KMS-11 (cell line): ENCODE results near the gene MBNL1.

ENCODE experiments used
- H2AFZ ChIP-seq: fragments of 200-600 bp; sonication (generic); 2 replicates; pipeline ENCODE4 v1.6.1; 2016; ENCODE audit warnings: antibody characterized with exemption, mixed run types, low read depth
- H3K27ac ChIP-seq: fragments of 200-600 bp; sonication (generic); 2 replicates; pipeline ENCODE4 v1.6.1; 2016; ENCODE audit warnings: mild to moderate bottlenecking, mixed run types
- H3K27me3 ChIP-seq: fragments of 200-600 bp; sonication (generic); 2 replicates; pipeline ENCODE4 v1.6.1; 2017; ENCODE audit warnings: mild to moderate bottlenecking, low read depth, mixed run types, moderate library complexity; ENCODE audit not compliant: insufficient read depth
- H3K36me3 ChIP-seq: fragments of 200-600 bp; sonication (generic); 2 replicates; pipeline ENCODE4 v1.6.1; 2017; ENCODE audit warnings: mild to moderate bottlenecking, mixed run types; ENCODE audit not compliant: insufficient read depth
- H3K4me1 ChIP-seq: fragments of 200-600 bp; sonication (generic); 2 replicates; pipeline ENCODE4 v1.6.1; 2016; ENCODE audit warnings: mild to moderate bottlenecking, low read depth, mixed run types; ENCODE audit not compliant: poor library complexity, severe bottlenecking
- H3K4me2 ChIP-seq: fragments of 200-600 bp; sonication (generic); 2 replicates; pipeline ENCODE4 v1.7.0; 2016; ENCODE audit warnings: mild to moderate bottlenecking, mixed run types
- H3K4me3 ChIP-seq: fragments of 200-600 bp; sonication (generic); IDR thresholded peaks from 2 replicates; pipeline ENCODE4 v1.6.1; 2017; ENCODE audit warnings: low read depth, low read length, mixed read lengths; ENCODE audit not compliant: insufficient read depth
- H3K79me2 ChIP-seq: fragments of 200-600 bp; sonication (generic); 2 replicates; pipeline ENCODE4 v1.6.1; 2016; ENCODE audit warnings: low read depth, mixed run types; ENCODE audit not compliant: insufficient read depth
- H3K9ac ChIP-seq: fragments of 200-600 bp; sonication (generic); 2 replicates; pipeline ENCODE4 v1.6.1; 2016; ENCODE audit warnings: mild to moderate bottlenecking, mixed run types
- H4K20me1 ChIP-seq: fragments of 200-600 bp; sonication (generic); 2 replicates; pipeline ENCODE4 v1.6.1; 2016; ENCODE audit warnings: mild to moderate bottlenecking, mixed run types; ENCODE audit not compliant: insufficient read depth
- TF ChIP-seq, protein P1 (sequence below): fragments of 200-600 bp; sonication (generic); conservative IDR thresholded peaks from 2 replicates; pipeline ENCODE4 v1.6.1; 2017; ENCODE audit warnings: low read depth, mild to moderate bottlenecking, antibody characterized with exemption, low read length, moderate library complexity, mixed read lengths

Gene MBNL1

DNA sequence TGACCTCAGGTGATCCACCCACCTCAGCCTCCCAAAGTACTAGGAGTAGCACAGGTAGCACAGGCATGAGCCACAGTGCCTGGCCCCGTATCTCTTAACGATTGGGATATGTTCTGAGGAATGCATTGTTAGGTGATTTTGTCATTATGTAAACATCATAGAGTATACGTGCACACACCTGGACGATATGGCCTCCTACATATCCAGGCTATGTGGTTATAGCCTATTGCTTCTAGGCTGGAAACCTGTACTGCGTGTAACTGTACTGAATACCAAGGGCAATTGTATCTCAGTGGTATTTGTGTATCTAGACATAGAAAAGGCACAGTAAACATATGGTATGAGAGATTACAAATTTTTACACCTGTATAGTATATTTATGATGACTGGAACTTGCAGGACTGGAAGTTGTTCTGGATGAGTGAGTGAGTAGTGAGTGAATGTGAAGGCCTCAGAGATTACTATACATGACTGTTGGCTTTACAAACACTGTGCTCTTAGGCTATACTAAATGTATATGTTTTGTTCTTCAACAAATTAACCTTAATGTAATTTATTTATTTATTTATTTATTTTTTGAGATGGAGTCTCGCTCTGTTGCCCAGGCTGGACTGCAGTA lies 120.7 kb downstream of the MBNL1 start:
- no peak overlapping the region for H3K4me3 ChIP-seq
- no peak overlapping the region for H3K4me2 ChIP-seq
- no peaks in the 10 kb centered on the region for H3K36me3 ChIP-seq
- no peaks in the 10 kb centered on the region for H3K27me3 ChIP-seq
- no peak overlapping the region for H2AFZ ChIP-seq
- TF ChIP-seq, protein P1, sequence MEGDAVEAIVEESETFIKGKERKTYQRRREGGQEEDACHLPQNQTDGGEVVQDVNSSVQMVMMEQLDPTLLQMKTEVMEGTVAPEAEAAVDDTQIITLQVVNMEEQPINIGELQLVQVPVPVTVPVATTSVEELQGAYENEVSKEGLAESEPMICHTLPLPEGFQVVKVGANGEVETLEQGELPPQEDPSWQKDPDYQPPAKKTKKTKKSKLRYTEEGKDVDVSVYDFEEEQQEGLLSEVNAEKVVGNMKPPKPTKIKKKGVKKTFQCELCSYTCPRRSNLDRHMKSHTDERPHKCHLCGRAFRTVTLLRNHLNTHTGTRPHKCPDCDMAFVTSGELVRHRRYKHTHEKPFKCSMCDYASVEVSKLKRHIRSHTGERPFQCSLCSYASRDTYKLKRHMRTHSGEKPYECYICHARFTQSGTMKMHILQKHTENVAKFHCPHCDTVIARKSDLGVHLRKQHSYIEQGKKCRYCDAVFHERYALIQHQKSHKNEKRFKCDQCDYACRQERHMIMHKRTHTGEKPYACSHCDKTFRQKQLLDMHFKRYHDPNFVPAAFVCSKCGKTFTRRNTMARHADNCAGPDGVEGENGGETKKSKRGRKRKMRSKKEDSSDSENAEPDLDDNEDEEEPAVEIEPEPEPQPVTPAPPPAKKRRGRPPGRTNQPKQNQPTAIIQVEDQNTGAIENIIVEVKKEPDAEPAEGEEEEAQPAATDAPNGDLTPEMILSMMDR, result no peak
- no peak overlapping the region for H3K27ac ChIP-seq
- H3K4me1 ChIP-seq, result peaks cover 72% of the 10 kb centered on the region
- no peak overlapping the region for H3K9ac ChIP-seq
- H3K79me2 ChIP-seq, result peaks cover 100% of the 10 kb centered on the region
- peaks cover 100% of the 10 kb centered on the region for H4K20me1 ChIP-seq

DNA sequence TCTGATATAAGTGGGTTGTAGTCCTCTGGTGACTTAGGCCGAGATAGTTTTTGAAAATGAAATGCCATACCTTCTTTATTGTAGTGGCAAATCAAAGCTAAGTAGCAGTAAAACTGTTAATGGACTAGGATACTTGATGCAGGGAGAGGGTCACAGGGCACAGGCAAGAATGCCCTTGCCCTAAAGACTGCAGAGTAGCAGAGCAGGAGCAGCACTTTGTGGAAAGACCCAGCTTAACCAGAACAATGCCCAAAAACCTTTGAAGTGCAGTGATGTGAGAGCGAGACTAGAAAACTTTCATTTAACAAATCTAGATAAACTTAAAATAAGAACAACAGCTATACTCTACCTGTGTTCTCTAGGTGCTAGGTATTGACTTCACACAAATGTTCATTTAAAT lies 121.9 kb downstream of the MBNL1 start:
- no peaks in the 10 kb centered on the region for H3K27me3 ChIP-seq
- H4K20me1 ChIP-seq, result peaks cover 100% of the 10 kb centered on the region
- H3K4me2 ChIP-seq, result no peak overlapping the region
- H3K4me1 ChIP-seq, result peaks cover 60% of the 10 kb centered on the region
- no peak overlapping the region for H2AFZ ChIP-seq
- no peak overlapping the region for H3K4me3 ChIP-seq
- H3K36me3 ChIP-seq, result no peaks in the 10 kb centered on the region
- H3K79me2 ChIP-seq, result peaks cover 100% of the 10 kb centered on the region
- H3K9ac ChIP-seq, result no peak overlapping the region
- H3K27ac ChIP-seq, result no peak overlapping the region
- TF ChIP-seq, protein P1, result no peak

DNA sequence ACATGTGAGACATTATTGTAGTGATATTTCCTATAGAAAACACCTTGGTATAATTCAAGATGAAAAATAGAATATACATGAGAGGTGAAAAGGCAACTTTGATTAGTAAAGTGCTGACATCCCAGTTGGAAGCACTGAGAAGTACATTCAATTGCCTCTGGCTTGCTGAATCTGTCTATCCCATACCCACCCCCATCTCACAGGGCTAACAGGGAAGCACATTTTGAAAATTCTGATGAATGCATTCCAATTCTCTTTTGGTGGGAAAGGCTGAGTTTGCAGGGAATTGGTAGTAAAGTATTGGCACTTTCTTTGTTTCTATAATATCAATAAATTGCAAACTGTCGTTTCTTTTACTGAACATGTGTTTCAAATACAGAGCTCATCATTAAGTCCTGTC lies 122.9 kb downstream of the MBNL1 start:
- H3K27me3 ChIP-seq, result no peaks in the 10 kb centered on the region
- H3K4me2 ChIP-seq, result no peak overlapping the region
- H3K79me2 ChIP-seq, result peaks cover 99% of the 10 kb centered on the region
- no peaks in the 10 kb centered on the region for H3K36me3 ChIP-seq
- no peak overlapping the region for H3K9ac ChIP-seq
- H4K20me1 ChIP-seq, result peaks cover 95% of the 10 kb centered on the region
- no peak overlapping the region for H2AFZ ChIP-seq
- no peak overlapping the region for H3K4me3 ChIP-seq
- no peak overlapping the region for H3K27ac ChIP-seq
- peaks cover 50% of the 10 kb centered on the region for H3K4me1 ChIP-seq
- TF ChIP-seq, protein P1, result no peak

DNA sequence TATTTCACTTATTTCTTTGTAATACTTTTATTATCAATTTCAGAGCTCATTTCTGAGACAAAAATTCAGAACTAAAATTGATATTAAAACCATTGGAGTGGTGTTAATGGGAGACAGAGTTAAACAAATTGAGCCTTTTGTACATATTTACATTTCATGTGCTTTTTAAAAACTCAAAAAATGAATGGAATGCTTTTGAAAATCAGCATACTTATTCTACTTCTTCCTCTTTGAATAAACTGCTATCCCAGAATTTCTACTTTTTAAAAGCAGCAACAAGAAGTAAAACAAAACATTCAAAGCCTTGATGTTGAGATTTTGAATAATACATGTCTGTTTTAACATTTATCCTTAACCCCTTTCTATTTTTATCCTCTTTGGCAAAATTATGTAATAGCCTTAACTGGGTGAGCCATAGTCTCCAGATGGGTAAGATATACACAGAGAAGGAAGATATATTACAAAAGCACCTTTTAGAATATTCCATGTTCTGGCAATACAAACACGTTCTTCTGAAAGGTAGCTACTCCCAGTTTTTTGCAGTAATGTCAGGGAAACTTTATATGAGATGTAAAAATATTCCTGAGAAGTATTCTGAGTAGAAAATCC lies 123.6 kb downstream of the MBNL1 start:
- Histone ChIP-seq H3K4me2 (no peak overlapping the region), H3K36me3 (no peaks in the 10 kb centered on the region)
- TF ChIP-seq, protein P1, result no peak

More for the DNA sequence above, 123.6 kb downstream of the MBNL1 start:
- peaks cover 95% of the 10 kb centered on the region for H4K20me1 ChIP-seq
- peaks cover 99% of the 10 kb centered on the region for H3K79me2 ChIP-seq
- H3K27me3 ChIP-seq, result no peaks in the 10 kb centered on the region
- H3K4me3 ChIP-seq, result no peak overlapping the region
- H3K27ac ChIP-seq, result no peak overlapping the region; the same call in 1 of the 2 replicates
- peaks cover 50% of the 10 kb centered on the region for H3K4me1 ChIP-seq
- no peak overlapping the region for H2AFZ ChIP-seq
- H3K9ac ChIP-seq, result no peak overlapping the region
